OCI-M1 (cell line): ENCODE data around the gene CDRT15L2.
A peak's percentile ranks its signal among the peaks of the same experiment; 100 is the strongest.
"Not testable (repeated sequence)": the region's sequence is repeated elsewhere in the genome, so short reads cannot be mapped to it uniquely, and the experiment has no call there.

Experiments used
- DNase-seq: peaks from one replicate; lab custom pipeline; 2025; lab: John Stamatoyannopoulos, UW

CDRT15L2 gene

GRCh38 chr17:20575071-20575470 lies 4.5 kb upstream of the CDRT15L2 start:
- DNase-seq, result not testable (repeated sequence)

DNA sequence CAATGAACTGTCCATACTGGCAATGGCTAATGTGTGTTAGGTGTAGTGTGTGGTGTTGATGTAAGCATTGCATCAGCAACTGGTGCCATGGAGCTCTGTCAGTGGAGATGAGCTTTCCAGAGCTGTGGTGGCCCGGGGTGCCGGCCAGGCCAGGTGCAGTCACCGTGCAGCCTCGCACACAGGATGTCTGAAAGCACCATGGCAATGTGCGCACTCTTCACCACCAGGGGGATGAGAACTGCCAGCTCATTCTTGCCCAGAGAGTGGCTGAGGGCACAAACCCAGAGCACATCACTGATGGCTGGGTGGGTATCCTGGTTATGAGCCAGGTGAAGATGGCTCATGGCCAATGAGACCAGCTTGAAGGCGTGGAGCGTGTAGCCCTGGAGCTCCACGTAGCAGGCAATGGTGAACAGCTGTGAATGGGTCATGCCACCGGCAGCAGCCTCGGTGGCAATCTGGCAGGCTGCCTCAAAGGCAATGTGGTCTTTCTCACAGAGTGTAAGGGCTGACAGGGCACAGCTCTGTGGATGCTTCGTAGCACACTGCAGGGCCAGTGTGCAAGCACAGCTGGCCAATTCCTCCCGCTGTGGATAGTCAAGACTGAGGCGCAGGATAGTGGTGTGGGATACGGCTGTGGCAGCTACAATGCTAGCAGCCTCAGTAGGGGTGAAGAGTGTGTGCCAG lies 4.5 kb downstream of the CDRT15L2 start:
- DNase-seq, result not testable (repeated sequence)

DNA sequence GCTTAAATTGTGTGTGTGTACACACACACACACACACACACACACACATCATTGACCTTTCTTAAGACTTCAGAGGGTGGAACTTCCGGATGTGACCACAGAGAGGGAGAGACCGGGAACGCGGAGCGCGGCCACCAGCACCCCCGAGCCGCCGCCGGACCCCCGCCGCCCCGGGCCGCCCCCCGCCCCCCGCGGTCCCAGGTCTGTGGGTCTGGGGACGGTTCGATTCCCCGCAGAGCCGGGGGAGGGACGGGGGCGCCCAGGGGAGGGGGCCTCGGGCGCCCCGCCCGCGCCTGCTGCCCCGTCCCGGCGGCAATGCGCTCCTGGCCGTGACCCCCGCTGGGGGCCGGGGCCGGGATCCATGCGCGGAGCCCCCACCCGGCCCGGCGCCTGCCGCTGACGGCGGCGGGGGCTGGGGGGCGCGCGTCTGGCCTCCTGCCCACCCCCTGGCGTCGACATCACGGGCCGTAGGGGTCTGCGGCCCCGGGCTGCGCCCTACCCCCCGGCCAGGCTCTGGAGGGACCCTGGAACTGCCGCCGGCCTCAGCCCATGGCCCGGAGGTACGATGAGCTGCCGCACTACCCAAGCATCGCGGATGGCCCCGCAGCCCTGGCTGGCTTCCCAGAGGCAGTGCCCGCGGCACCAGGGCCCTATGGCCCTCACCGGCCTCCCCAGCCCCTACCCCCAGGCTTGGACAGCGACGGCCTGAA lies 9.4 kb downstream of the CDRT15L2 start:
- DNase-seq, result not testable (repeated sequence)

DNA sequence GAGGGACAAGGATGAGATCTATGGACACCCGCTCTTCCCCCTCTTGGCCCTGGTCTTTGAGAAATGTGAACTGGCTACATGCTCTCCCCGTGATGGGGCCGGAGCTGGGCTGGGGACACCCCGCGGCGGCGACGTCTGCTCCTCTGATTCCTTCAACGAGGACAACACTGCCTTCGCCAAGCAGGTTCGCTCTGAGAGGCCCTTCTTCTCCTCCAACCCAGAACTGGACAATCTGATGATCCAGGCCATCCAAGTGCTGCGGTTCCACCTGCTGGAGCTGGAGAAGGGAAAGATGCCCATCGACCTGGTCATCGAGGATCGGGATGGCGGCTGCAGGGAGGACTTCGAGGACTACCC lies 9.9 kb downstream of the CDRT15L2 start:
- DNase-seq, result not testable (repeated sequence)

DNA sequence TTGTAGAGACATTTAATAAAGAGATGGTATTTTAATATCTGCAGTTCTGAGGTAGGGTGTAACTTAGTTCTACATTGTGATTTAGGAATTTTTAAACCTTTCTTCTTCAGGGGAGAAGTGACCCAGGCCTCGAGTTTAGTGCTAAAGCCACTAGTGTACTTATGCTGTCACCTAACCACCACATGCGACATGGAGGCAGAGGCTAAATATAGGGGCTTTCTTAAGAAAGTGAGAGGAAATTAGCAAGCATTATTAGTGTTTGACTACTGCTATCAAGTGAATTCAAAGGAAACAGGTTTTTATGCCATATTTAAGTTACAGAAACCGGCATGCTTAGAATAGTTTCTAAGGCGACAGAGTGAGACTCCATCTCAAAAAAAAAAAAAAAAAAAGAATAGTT lies 11.5 kb downstream of the CDRT15L2 start:
- DNase-seq, result not testable (repeated sequence)

DNA sequence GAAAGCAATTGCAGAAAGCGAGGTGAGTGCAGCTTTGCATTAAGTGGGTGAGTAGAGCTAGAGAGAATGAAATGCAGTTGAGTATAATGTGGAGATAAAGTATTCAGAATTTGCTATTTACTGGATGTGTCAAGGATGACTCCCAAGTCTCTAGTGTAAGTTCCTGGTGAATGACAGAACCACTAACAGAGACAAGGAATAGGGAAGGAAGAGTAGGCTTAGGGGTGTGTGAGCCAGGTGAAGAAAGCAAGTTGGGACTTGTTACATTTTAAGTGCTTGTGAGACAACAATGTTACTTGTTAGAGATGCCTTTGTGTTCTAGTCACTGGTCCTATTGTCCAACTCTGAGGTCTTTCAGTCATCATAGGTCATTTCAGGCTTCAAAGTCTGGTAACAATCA lies 26.0 kb downstream of the CDRT15L2 start:
- not testable (repeated sequence) for DNase-seq

DNA sequence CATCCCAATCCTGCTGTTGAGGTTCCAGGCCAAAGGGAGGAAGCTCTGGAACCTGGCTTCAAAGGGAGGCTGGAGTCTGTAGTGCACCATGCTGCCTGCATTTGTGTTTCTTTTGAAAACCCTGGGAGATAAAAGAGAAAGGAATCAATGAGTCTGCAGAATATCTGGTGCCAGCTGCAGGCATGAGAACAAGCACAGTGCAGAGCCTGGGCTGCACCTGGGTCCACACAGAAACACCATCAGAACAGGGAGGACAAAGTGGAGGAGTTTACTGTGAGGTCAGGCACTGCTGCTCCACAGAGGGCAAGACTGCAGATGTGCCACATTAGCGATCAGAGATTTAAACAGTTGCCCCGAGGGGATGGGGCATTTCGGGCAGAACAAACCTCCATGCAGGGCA lies 30.0 kb downstream of the CDRT15L2 start:
- not testable (repeated sequence) for DNase-seq

DNA sequence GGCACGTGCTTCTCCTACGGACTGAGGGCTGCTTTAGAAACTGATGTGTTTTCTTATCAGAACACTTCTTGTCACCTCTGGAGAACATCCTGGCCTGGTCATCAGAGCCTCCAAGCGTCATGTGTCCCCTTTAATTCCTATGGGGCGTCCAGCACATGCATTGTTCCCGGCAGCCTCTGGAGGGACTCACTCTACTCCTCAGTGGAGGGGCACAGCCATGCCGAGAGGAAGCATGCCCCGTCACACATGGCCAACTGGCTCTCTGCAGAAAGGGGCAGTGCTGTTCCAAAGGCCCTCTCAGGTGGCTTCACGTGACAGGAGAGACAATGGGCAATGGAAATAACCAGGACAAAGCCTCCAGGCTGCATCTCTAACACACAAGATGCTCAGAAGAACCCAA lies 31.8 kb downstream of the CDRT15L2 start:
- peak; percentile 1 for DNase-seq

GRCh38 chr17:20612635-20613034 lies 33.1 kb downstream of the CDRT15L2 start:
- DNase-seq, result no peak

DNA sequence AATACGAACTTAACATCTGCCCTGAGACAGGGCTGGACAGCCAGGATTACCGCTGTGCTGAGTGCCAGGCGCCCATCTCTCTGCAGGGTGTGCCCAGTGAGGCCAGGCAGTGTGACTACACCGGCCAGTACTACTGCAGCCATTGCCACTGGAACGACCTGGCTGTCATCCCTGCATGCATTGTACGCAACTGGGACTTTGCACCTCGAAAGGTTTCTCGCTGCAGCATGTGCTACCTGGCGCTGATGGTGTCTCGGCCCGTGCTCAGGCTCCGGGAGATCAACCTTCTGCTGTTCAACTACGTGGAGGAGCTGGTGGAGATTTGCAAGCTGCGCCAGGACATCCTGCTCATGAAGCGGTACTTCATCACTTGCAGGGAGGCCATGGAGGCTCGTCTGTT lies 33.7 kb downstream of the CDRT15L2 start:
- DNase-seq, result no peak

DNA sequence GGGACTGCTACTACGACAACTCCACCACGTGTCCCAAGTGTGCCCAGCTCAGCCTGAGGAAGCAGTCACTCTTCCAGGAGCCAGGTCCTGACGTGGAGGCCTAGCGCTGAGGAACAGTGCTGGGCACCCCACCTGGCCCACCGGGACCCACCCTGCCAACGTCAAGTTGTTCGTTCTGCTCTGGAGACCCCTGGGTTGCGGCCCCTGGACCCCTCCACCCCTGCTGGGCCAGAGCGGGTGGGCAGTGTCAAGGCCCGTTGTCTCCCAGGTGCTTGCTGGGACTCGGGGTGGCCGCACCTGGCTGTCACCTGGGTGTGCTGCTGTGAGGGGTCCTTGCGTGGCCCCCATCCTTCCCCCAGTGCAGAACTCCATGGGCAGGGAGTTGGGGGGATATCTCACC lies 34.4 kb downstream of the CDRT15L2 start:
- DNase-seq, result no peak

GRCh38 chr17:20615461-20615860 lies 35.9 kb downstream of the CDRT15L2 start:
- not testable (repeated sequence) for DNase-seq
